Adrenal gland (tissue), 12 donors: ENCODE measurements around the gene SMIM11. TPM values are rescaled to one million over a fixed set of nuclear protein-coding genes. Genes with fewer than 3 reads are reported as not detected.
"Not testable (repeated sequence)": the region's sequence is repeated elsewhere in the genome, so short reads cannot be mapped to it uniquely, and the experiment has no call there.

Source experiments
- DNase-seq, 7 donors: peaks; one replicate each; pipeline ENCODE4 v3.0.0-alpha.2; 2019 to 2020
- H3K27ac ChIP-seq, 5 donors: fragments of 200-600 bp; sonication (generic) in 4 of 5; 1 replicate in 3 of 5; 2 replicates in 2 of 5; pipeline versions ENCODE4 v1.5.1 to v1.8.0; 2016 to 2020; ENCODE audit warnings: mild to moderate bottlenecking in 1 of 5
- H3K27me3 ChIP-seq: fragments of 200-600 bp; 2 replicates; pipeline ENCODE4 v1.8.0; 2021
- H3K36me3 ChIP-seq, 2 donors: fragments of 200-600 bp; replicated peaks in 1 of 2; 1 replicate in 1 of 2; 2 replicates in 1 of 2; pipeline versions ENCODE4 v1.5.1 to v1.8.0; 2018 to 2022
- H3K4me1 ChIP-seq, 2 donors: fragments of 200-600 bp; replicated peaks in 1 of 2; 1 replicate in 1 of 2; 2 replicates in 1 of 2; pipeline versions ENCODE4 v1.5.1 to v1.8.0; 2018 to 2021
- H3K4me3 ChIP-seq, 4 donors: fragments of 200-600 bp; sonication (generic) in 3 of 4; one replicate each; pipeline ENCODE4 v1.5.1; 2016 to 2018
- H3K9me3 ChIP-seq, 3 donors: fragments of 200-600 bp; sonication (generic) in 1 of 3; replicated peaks in 1 of 3; 1 replicate in 2 of 3; 2 replicates in 1 of 3; pipeline versions ENCODE4 v1.5.1 to v1.8.0; 2016 to 2021
- WGBS, 4 donors: extraction: QIAGEN DNeasy Blood & Tissue Kit in 2 of 4; methylation state at CpG; one replicate each; pipeline versions ENCODE4 v1.1.5 to v1.1.7; 2013 to 2017; 5-methylcytosine and 5-hydroxymethylcytosine counted together
- intact Hi-C, 2 donors: fragments of 100-400 bp; cut with DNase I; formaldehyde crosslinking; loops; one replicate each; pipeline versions ENCODE4 v1.14.1 to v1.15.0; 2022 to 2023
- polyA plus RNA-seq, 3 donors: library from polyadenylated mRNA; stranded (reverse); fragments of 200-250 nt in 2 of 3; fragments of 350-450 nt in 1 of 3; fragmentation: Illumina TruSeq in 1 of 3; extraction: RNeasy Lipid Tissue Mini Kit (QIAGEN cat#74804) in 1 of 3; gene quantifications; one replicate each; pipeline ENCODE4 v1.2.3, GENCODE V29; 2013 to 2014
- total RNA-seq, 9 donors: library from RNA; depleted of rRNA in 4 of 9; stranded (reverse); fragments of >200 nt in 4 of 9; fragments of 120-200 nt in 1 of 9; fragmentation: NEBNext Ultra II Directional in 1 of 9; extraction: Animal tissue kit (Norgen Biotek cat#: 25700) in 1 of 9; gene quantifications; one replicate each; pipeline versions ENCODE4 v1.1.0 to v1.2.4, GENCODE V29; 2013 to 2023
- donor health status: healthy with polysubstance abuse.
- donor health status: Bipolar disorder and iron deficiency.
- donor health status: DM: yes; HTN: yes; CAD: no.
- donor health status: DM: no; HTN: no; CAD: no.
- donor health status: DM: no; HTN: no; CAD: no.
- donor health status: DM: yes; HTN: yes; CAD: no.

The SMIM11 gene
- total and polyA plus RNA-seq, 12 donors = 2.3 to 24.4 (median 7.0) TPM; not detected in 1

DNA sequence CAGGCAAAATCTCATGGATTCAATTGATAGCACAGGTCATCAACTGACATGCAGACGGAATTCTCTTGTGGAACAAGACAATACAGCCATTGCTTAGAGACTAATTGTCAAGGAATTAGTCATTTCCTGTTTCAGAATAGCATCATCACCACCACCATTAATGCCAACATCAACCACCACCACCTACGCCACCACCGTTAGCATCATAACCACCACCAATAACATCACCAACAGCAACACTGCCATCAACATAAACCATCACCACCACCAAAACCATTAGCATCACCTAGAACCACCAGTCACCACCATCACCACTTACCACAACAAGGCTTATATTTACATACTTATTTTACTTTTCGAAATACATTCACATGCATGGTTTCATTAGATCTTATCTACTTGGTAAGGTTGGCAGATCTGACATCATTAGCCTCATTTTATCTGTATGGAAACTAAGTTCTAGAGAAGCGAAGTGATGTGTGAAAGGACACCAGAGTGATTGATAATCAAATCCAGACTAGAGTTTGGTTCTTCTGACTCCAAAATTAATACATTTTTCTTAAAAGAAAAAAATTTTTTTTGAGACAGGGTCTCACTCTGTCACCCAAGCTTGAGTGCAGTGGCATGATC, 42.3 kb downstream of the SMIM11 start:
- H3K9me3 ChIP-seq, H3K4me3 ChIP-seq, H3K4me1 ChIP-seq, intact Hi-C loops, H3K36me3 ChIP-seq, H3K27ac ChIP-seq, H3K27me3 ChIP-seq, DNase-seq: not testable (repeated sequence)
- WGBS, 4 donors = no CpG with 5 or more reads among the region's 5 CpGs

DNA sequence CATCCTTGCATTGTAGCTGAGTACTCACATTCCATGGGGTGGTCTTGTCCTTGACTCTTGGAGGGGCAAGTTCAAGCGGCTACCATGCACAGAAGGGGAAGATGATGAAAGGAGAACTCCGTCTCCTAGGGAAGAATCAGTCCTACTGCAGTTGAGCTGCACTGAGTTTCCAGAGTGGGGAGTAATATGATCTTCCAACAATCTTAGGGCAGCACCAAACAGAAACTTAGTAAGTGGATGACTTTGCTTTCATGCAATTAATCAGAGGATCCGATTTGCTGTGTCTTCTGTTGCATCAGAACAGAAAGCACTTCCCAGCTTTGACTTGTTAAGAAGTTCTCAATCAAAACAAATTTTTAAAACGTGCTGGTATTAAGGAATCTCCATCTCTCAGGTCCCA, 48.5 kb downstream of the SMIM11 start, which contains the start of gene SMIM34:
SMIM34 (minus strand) TSS at position 147 of the 400 bp plus-strand sequence; CDS start at position 35, 112 bp downstream.
- H3K4me3 ChIP-seq, DNase-seq, intact Hi-C loops, H3K36me3 ChIP-seq, H3K27ac ChIP-seq, H3K27me3 ChIP-seq, H3K4me1 ChIP-seq, H3K9me3 ChIP-seq: not testable (repeated sequence)
- no CpG with 5 or more reads among the region's 4 CpGs for WGBS, 4 donors

DNA sequence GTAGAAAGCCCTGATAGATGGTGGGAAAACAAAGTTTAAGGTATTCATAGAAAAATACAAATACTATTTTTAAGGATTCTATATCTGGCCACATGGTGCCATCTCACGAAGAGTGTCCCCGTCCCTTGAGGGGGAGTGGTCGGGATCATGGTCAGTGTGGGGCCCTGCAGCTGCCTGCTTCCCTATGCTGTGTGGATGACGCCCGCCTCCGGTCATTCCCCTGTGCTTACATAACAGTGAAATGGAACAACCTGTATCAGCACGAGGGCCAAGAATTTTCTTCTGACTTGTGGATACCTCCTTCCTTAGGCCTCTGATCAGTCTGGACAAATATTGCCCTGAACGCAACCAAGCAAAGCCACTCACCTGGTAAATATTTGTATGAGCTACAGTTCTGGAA, 52.0 kb downstream of the SMIM11 start:
- no CpG with 5 or more reads among the region's 8 CpGs for WGBS, 4 donors
- H3K27ac ChIP-seq, intact Hi-C loops, H3K36me3 ChIP-seq, DNase-seq, H3K4me3 ChIP-seq, H3K27me3 ChIP-seq, H3K4me1 ChIP-seq, H3K9me3 ChIP-seq: not testable (repeated sequence)

DNA sequence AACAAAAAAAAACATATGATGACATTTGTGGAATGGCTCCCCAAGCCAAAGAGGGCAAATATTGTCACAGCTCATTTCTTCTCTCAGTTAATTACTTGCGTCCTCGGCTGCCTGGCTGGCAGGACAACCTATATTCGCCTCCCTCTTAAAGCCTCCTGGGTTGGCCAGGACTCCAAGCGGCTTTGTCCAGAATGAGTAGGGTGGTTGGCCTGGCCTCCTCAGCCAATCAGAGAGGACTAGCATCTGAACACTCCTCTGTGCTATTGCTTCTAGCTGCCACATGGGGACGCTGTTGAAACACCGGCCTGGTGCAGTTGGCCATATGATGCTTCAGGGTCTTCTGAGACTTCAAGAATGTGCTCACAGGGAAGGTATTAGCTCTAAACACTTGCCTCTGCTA, 53.1 kb downstream of the SMIM11 start:
- H3K27me3 ChIP-seq, DNase-seq, H3K9me3 ChIP-seq, H3K36me3 ChIP-seq, H3K4me3 ChIP-seq, H3K27ac ChIP-seq, intact Hi-C loops, H3K4me1 ChIP-seq: not testable (repeated sequence)
- no CpG with 5 or more reads among the region's 6 CpGs for WGBS, 4 donors

DNA sequence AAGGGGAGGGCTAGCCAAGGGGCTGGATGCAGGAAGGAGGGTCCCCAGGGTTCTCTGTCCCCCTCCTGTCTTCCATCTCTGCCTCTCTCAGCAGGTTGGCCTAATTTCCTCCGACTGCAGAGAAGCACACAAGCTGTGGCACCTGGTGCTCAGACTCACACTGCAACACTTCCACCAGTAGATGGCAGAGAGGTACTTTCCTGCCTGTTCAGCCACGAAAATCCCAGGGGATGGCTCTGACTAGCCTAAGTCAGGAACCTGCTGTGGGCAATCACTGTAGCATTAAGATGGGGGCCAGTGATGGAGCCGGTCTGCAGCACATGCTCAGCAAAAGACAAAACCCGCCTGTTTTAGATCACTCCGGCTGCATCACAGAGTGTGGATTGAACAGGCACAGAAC, 54.4 kb downstream of the SMIM11 start:
- H3K27me3 ChIP-seq, H3K27ac ChIP-seq, H3K4me3 ChIP-seq, H3K9me3 ChIP-seq, intact Hi-C loops, DNase-seq, H3K4me1 ChIP-seq, H3K36me3 ChIP-seq: not testable (repeated sequence)
- no CpG with 5 or more reads among the region's 5 CpGs for WGBS, 4 donors

Other genes with a start within 250 kb of the SMIM11 start
- gene KCNE2, start 11.5 kb upstream of the SMIM11 start, total RNA-seq = under 1 TPM in 2 of 9 donors, not detected in 7; 0.22 to 0.32 TPM
- under 1 TPM in 2 of 3 donors, not detected in 1; 0.47 to 0.80 TPM for gene KCNE2, start 11.5 kb upstream of the SMIM11 start, polyA plus RNA-seq
- gene SMIM34, start 48.4 kb downstream of the SMIM11 start, total RNA-seq = under 1 TPM in 1 of 9 donors, not detected in 8; 0.28 TPM
- not detected for gene SMIM34, start 48.4 kb downstream of the SMIM11 start, polyA plus RNA-seq
- gene KCNE1, start 136.7 kb downstream of the SMIM11 start, total RNA-seq = 1 to 10 TPM in 7 of 9 donors, under 1 TPM in 2; 0.11 to 4.8 (median 2.0) TPM
- gene KCNE1, start 136.7 kb downstream of the SMIM11 start, polyA plus RNA-seq = 1 to 10 TPM in 1 of 3 donors, under 1 TPM in 2; 0.37 to 2.3 (median 0.57) TPM
- gene RCAN1, start 239.6 kb downstream of the SMIM11 start, total RNA-seq = 10 to 100 TPM; 11.5 to 74.4 (median 23.7) TPM
- gene RCAN1, start 239.6 kb downstream of the SMIM11 start, polyA plus RNA-seq = 10 to 100 TPM; 17.8 to 26.5 (median 22.1) TPM